Osteoblast (primary cell): ENCODE results near the gene RTCA. TPM values are rescaled to one million over a fixed set of nuclear protein-coding genes. Genes with fewer than 3 reads are reported as not detected.
"Not testable (repeated sequence)": the region's sequence is repeated elsewhere in the genome, so short reads cannot be mapped to it uniquely, and the experiment has no call there.

Experiments used
- DNase-seq: peaks from one replicate; pipeline ENCODE4 v3.0.0; 2011; ENCODE audit warnings: low spot score, mixed read lengths; ENCODE audit not compliant: insufficient read length; ENCODE audit errors: missing footprints
- H2AFZ ChIP-seq: 2 replicates; pipeline ENCODE4 v1.6.0; 2011; ENCODE audit warnings: mild to moderate bottlenecking, low read length
- H3K27ac ChIP-seq: 2 replicates; pipeline ENCODE4 v1.5.1; 2011; ENCODE audit warnings: mild to moderate bottlenecking, low read depth, low read length, moderate library complexity
- H3K27me3 ChIP-seq: 2 replicates; pipeline ENCODE4 v1.6.0; 2012; ENCODE audit warnings: mild to moderate bottlenecking, control low read depth, inconsistent platforms, low read length, moderate library complexity; ENCODE audit not compliant: insufficient read depth
- H3K36me3 ChIP-seq: 2 replicates; pipeline ENCODE4 v1.5.1; 2011; ENCODE audit warnings: mild to moderate bottlenecking, low read length, control low read depth, moderate library complexity; ENCODE audit not compliant: insufficient read depth
- H3K4me1 ChIP-seq: 2 replicates; pipeline ENCODE4 v1.5.1; 2011; ENCODE audit warnings: mild to moderate bottlenecking, low read length, control low read depth, moderate library complexity; ENCODE audit not compliant: insufficient read depth
- H3K4me2 ChIP-seq: 2 replicates; pipeline ENCODE4 v1.6.0; 2011; ENCODE audit warnings: mild to moderate bottlenecking, low read length; ENCODE audit not compliant: insufficient read depth
- H3K4me3 ChIP-seq: fragments of 200-600 bp; sonication (generic); 3 replicates; pipeline ENCODE4 v1.5.1; 2012; ENCODE audit warnings: mild to moderate bottlenecking, low read length, inconsistent platforms; ENCODE audit not compliant: insufficient read depth
- H3K79me2 ChIP-seq: 2 replicates; pipeline ENCODE4 v1.6.0; 2012; ENCODE audit warnings: mild to moderate bottlenecking, low read length, control low read depth, inconsistent platforms; ENCODE audit not compliant: insufficient read depth
- H3K9me3 ChIP-seq: 2 replicates; pipeline ENCODE4 v1.5.1; 2011; ENCODE audit warnings: low read depth, low read length, control low read depth
- H4K20me1 ChIP-seq: 2 replicates; pipeline ENCODE4 v1.6.0; 2012; ENCODE audit warnings: mild to moderate bottlenecking, low read length, control low read depth; ENCODE audit not compliant: insufficient read depth
- total RNA-seq: library from RNA; depleted of rRNA; stranded (reverse); fragments of >200 nt; gene quantifications from 2 replicates; pipeline ENCODE4 v1.2.3, GENCODE V29; 2012
- TF ChIP-seq, protein P1 (sequence below): IDR thresholded peaks from 2 replicates; pipeline ENCODE4 v1.5.1; 2011; ENCODE audit warnings: mild to moderate bottlenecking, low read depth, low read length, moderate library complexity; ENCODE audit errors: extremely low read depth

The RTCA gene
- total RNA-seq, 1 donor = 38.7 TPM

- TF ChIP-seq, protein P1, sequence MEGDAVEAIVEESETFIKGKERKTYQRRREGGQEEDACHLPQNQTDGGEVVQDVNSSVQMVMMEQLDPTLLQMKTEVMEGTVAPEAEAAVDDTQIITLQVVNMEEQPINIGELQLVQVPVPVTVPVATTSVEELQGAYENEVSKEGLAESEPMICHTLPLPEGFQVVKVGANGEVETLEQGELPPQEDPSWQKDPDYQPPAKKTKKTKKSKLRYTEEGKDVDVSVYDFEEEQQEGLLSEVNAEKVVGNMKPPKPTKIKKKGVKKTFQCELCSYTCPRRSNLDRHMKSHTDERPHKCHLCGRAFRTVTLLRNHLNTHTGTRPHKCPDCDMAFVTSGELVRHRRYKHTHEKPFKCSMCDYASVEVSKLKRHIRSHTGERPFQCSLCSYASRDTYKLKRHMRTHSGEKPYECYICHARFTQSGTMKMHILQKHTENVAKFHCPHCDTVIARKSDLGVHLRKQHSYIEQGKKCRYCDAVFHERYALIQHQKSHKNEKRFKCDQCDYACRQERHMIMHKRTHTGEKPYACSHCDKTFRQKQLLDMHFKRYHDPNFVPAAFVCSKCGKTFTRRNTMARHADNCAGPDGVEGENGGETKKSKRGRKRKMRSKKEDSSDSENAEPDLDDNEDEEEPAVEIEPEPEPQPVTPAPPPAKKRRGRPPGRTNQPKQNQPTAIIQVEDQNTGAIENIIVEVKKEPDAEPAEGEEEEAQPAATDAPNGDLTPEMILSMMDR = no peak
- Histone ChIP-seq H3K4me1 (no peaks in the 10 kb centered on the region), H3K79me2 (no peaks in the 10 kb centered on the region), H3K9me3 (no peaks in the 10 kb centered on the region), H2AFZ (no peak overlapping the region), H3K4me2 (no peak overlapping the region), H4K20me1 (peaks cover 6% of the 10 kb centered on the region), H3K27ac (no peak overlapping the region), H3K4me3 (no peak overlapping the region), H3K27me3 (no peaks in the 10 kb centered on the region), H3K36me3 (peaks cover 69% of the 10 kb centered on the region)
- no peak for DNase-seq
Observed at GRCh38 chr1:100287162-100287561, 21.1 kb downstream of the RTCA start.

- no peaks in the 10 kb centered on the region for H3K27me3 ChIP-seq
- H4K20me1 ChIP-seq = peaks cover 6% of the 10 kb centered on the region
- peaks cover 68% of the 10 kb centered on the region for H3K36me3 ChIP-seq
- DNase-seq = no peak
- H3K27ac ChIP-seq = peak overlapping the region; percentile 12
- H2AFZ ChIP-seq = no peak overlapping the region
- no peaks in the 10 kb centered on the region for H3K9me3 ChIP-seq
- H3K79me2 ChIP-seq = no peaks in the 10 kb centered on the region
- no peaks in the 10 kb centered on the region for H3K4me1 ChIP-seq
- H3K4me3 ChIP-seq = no peak overlapping the region
- TF ChIP-seq, protein P1 = no peak
- no peak overlapping the region for H3K4me2 ChIP-seq
Observed at GRCh38 chr1:100290291-100290690, 24.3 kb downstream of the RTCA start.

- Histone ChIP-seq H3K79me2 (no peaks in the 10 kb centered on the region), H3K27ac (no peak overlapping the region), H3K9me3 (no peaks in the 10 kb centered on the region), H3K4me2 (no peak overlapping the region), H3K36me3 (peaks cover 45% of the 10 kb centered on the region), H3K27me3 (no peaks in the 10 kb centered on the region), H3K4me3 (no peak overlapping the region), H2AFZ (no peak overlapping the region), H4K20me1 (peaks cover 6% of the 10 kb centered on the region), H3K4me1 (no peaks in the 10 kb centered on the region)
- TF ChIP-seq, protein P1 = no peak
- no peak for DNase-seq
Observed at GRCh38 chr1:100292711-100293110, 26.7 kb downstream of the RTCA start.

DNA sequence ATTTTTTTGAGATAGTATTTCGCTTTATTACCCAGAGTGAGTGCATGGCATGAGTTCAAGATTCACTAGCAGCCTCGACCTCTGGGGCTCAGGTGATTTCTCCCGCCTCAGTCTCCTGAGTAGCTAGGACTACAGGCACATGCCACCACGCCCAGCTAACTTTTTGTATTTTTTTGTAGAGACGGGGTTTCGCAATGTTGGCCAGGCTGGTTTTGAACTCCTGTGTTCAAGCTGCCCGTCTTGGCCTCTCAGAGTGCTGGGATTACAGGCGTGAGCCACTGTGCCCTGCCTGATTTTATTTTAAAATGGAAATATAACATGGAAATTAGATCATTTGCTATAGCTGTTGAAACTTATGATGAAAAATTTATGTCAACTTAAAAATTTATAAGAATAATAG, 30.1 kb downstream of the RTCA start:
- DNase-seq = no peak
- H2AFZ ChIP-seq = no peak overlapping the region
- H3K4me2 ChIP-seq = no peak overlapping the region
- no peaks in the 10 kb centered on the region for H3K4me1 ChIP-seq
- no peaks in the 10 kb centered on the region for H4K20me1 ChIP-seq
- H3K27ac ChIP-seq = no peak overlapping the region
- no peaks in the 10 kb centered on the region for H3K9me3 ChIP-seq
- peaks cover 16% of the 10 kb centered on the region for H3K36me3 ChIP-seq
- H3K4me3 ChIP-seq = no peak overlapping the region
- TF ChIP-seq, protein P1 = no peak
- no peaks in the 10 kb centered on the region for H3K27me3 ChIP-seq
- no peaks in the 10 kb centered on the region for H3K79me2 ChIP-seq

DNA sequence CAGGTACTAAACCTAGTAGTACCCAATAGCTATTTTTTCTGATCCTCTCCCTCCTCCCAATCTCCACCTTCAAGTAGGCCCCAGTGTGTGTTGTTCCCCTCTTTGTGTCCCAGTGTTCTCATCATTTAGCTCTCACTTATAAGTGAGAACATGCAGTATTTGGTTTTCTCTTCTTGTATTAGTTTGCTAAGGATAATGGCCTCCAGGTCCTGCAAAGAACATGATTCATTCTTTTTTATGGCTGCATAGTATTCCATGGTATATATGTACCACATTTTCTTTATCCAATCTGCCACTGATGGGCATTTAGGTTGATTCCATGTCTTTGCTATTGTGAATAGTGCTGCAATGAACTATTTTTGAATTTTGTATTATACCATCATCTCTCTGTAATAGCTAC, 31.0 kb downstream of the RTCA start:
- not testable (repeated sequence) for H3K27me3 ChIP-seq, H3K4me3 ChIP-seq, H3K4me1 ChIP-seq, H4K20me1 ChIP-seq, DNase-seq, H3K36me3 ChIP-seq, H2AFZ ChIP-seq, H3K27ac ChIP-seq, H3K79me2 ChIP-seq, H3K9me3 ChIP-seq, H3K4me2 ChIP-seq
